Panc1 (cell line): ENCODE results near the gene PRLR. TPM values are rescaled to one million over a fixed set of nuclear protein-coding genes. Genes with fewer than 3 reads are reported as not detected.

Source experiments
- ATAC-seq: fragments of 200-7000 bp; cut with Tn5 transposase; 2 replicates; pipeline ENCODE4 v1.9.1; 2020; ENCODE audit warnings: mild to moderate bottlenecking, moderate library complexity
- BruUV-seq: library from RNA; stranded (reverse); fragments of 400-500 nt; replicated peaks from 2 replicates; lab custom pipeline; 2021; lab: Mats Ljungman, UMichigan
- CTCF ChIA-PET: fragments of 300-600 bp; sonication (Branson Sonifier 250); formaldehyde crosslinking; loops from one replicate; lab custom pipeline; 2022; ENCODE audit warnings: antibody characterized with exemption; lab: Charles Lee
- POLR2A ChIA-PET: fragments of 300-600 bp; sonication (Branson Sonifier 250); formaldehyde crosslinking; loops from one replicate; lab custom pipeline; 2022; ENCODE audit warnings: antibody characterized with exemption; lab: Charles Lee
- DNase-seq: peaks from one replicate; pipeline ENCODE4 v3.0.0-alpha.2; 2010; ENCODE audit warnings: low read depth, low spot score
- H3K27ac ChIP-seq: 2 replicates; pipeline ENCODE4 v1.5.1; 2011; ENCODE audit warnings: mild to moderate bottlenecking, low read length, inconsistent platforms
- H3K27me3 ChIP-seq: fragments of 200-500 bp; sonication (Bioruptor generic); 2 replicates; pipeline ENCODE4 v1.6.0; 2014; ENCODE audit warnings: low read length, inconsistent platforms; ENCODE audit not compliant: control insufficient read depth, insufficient read depth
- H3K36me3 ChIP-seq: fragments of 200-500 bp; sonication (Bioruptor generic); 2 replicates; pipeline ENCODE4 v1.5.1; 2014; ENCODE audit warnings: inconsistent platforms, mild to moderate bottlenecking, low read length, moderate library complexity; ENCODE audit not compliant: control insufficient read depth, insufficient read depth
- H3K4me1 ChIP-seq: 2 replicates; pipeline ENCODE4 v1.5.1; 2011; ENCODE audit warnings: inconsistent platforms, mild to moderate bottlenecking, low read length, moderate library complexity; ENCODE audit not compliant: control insufficient read depth, insufficient read depth
- H3K4me3 ChIP-seq, 2 experiments: 2 replicates each; pipeline ENCODE4 v1.5.1; 2011 to 2012; ENCODE audit warnings: low read depth in 2 of 2, low read length in 2 of 2, mild to moderate bottlenecking in 2 of 2, inconsistent platforms in 1 of 2, moderate library complexity in 1 of 2
- H3K9me3 ChIP-seq: fragments of 200-500 bp; sonication (Bioruptor generic); 2 replicates; pipeline ENCODE4 v1.5.1; 2014; ENCODE audit warnings: low read depth, mild to moderate bottlenecking, inconsistent platforms, low read length, moderate library complexity; ENCODE audit not compliant: control insufficient read depth, insufficient read depth
- POLR2AphosphoS5 ChIP-seq: IDR thresholded peaks from 2 replicates; pipeline ENCODE4 v1.6.1; 2012; ENCODE audit warnings: mild to moderate bottlenecking, low read depth, low read length, moderate library complexity
- SIN3A ChIP-seq: IDR thresholded peaks from 2 replicates; pipeline ENCODE4 v1.6.1; 2012; ENCODE audit warnings: low read depth, mild to moderate bottlenecking, low read length, moderate library complexity, borderline replicate concordance; ENCODE audit not compliant: insufficient read depth
- TCF7L2 ChIP-seq: IDR thresholded peaks from 2 replicates; pipeline ENCODE4 v1.6.1; 2011; ENCODE audit warnings: mild to moderate bottlenecking, low read depth, low read length, inconsistent platforms
- in situ Hi-C: cut with HindIII; loops from 2 replicates; pipeline ENCODE4 v1.10.0; 2016; ENCODE audit warnings: low sequenced_read_pairs, low pct_unique_long_range_greater_than_20kb
- intact Hi-C: fragments of 100-400 bp; cut with micrococcal nuclease; formaldehyde crosslinking; loops from one replicate; pipeline ENCODE4 v1.10.0; 2022; ENCODE audit not compliant: unreplicated experiment
- total RNA-seq: library from RNA; stranded (reverse); gene quantifications from one replicate; pipeline ENCODE4 v1.2.1, GENCODE V29; 2021; ENCODE audit not compliant: unreplicated experiment
- TF ChIP-seq, protein P1 (sequence below), 2 experiments: IDR thresholded peaks; 2 replicates each; pipeline ENCODE4 v1.6.1; 2011 to 2012; ENCODE audit warnings: low read depth in 2 of 2, control low read depth in 1 of 2, low read length in 1 of 2, mild to moderate bottlenecking in 1 of 2, moderate library complexity in 1 of 2; ENCODE audit not compliant: insufficient read depth in 1 of 2
- TF ChIP-seq, protein P2 (sequence below): fragments of 450-650 bp; IDR thresholded peaks from 2 replicates; pipeline ENCODE4 v1.5.1; 2017; ENCODE audit warnings: mild to moderate bottlenecking

Gene PRLR
- total RNA-seq, 1 experiment from 2014 or later = 0.46 TPM

DNA sequence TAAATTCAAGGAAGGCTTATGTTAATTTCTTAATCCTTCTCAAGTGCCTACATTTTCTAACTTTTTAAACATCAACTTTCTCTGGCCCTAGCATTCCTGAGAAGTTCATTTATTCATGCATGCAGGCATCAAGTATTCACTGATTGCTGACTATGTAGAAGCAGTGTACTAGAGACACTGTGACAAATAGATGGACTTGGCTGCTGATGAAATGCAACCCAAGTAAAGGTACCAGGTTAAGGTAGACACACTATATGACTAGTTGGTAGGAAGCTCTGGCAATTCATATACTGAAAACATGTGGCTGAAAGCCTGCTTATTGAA, 66.6 kb downstream of the PRLR start:
- ChIA-PET POLR2A (no interaction called here), CTCF (no interaction called here)
- H3K27me3 ChIP-seq = no peaks in the 10 kb centered on the region
- H3K4me3 ChIP-seq = no peak overlapping the region
- intact Hi-C loops = no loop called here
- ATAC-seq (no peak), DNase-seq (no peak)
- no TSS peak for BruUV-seq
- H3K36me3 ChIP-seq = no peaks in the 10 kb centered on the region
- no peaks in the 10 kb centered on the region for H3K4me1 ChIP-seq
- H3K9me3 ChIP-seq = peaks cover 11% of the 10 kb centered on the region
- in situ Hi-C loops = no loop called here
- no peak for TF ChIP-seq POLR2AphosphoS5
- no peak for TF ChIP-seq TCF7L2
- TF ChIP-seq, protein P1, sequence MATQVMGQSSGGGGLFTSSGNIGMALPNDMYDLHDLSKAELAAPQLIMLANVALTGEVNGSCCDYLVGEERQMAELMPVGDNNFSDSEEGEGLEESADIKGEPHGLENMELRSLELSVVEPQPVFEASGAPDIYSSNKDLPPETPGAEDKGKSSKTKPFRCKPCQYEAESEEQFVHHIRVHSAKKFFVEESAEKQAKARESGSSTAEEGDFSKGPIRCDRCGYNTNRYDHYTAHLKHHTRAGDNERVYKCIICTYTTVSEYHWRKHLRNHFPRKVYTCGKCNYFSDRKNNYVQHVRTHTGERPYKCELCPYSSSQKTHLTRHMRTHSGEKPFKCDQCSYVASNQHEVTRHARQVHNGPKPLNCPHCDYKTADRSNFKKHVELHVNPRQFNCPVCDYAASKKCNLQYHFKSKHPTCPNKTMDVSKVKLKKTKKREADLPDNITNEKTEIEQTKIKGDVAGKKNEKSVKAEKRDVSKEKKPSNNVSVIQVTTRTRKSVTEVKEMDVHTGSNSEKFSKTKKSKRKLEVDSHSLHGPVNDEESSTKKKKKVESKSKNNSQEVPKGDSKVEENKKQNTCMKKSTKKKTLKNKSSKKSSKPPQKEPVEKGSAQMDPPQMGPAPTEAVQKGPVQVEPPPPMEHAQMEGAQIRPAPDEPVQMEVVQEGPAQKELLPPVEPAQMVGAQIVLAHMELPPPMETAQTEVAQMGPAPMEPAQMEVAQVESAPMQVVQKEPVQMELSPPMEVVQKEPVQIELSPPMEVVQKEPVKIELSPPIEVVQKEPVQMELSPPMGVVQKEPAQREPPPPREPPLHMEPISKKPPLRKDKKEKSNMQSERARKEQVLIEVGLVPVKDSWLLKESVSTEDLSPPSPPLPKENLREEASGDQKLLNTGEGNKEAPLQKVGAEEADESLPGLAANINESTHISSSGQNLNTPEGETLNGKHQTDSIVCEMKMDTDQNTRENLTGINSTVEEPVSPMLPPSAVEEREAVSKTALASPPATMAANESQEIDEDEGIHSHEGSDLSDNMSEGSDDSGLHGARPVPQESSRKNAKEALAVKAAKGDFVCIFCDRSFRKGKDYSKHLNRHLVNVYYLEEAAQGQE (IDR thresholded peaks at IDR 0.05; ENCODE audit: insufficient read depth in 1 of 2, low read depth in 2 of 2, low read length in 1 of 2) = no peak
- TF ChIP-seq, protein P2, sequence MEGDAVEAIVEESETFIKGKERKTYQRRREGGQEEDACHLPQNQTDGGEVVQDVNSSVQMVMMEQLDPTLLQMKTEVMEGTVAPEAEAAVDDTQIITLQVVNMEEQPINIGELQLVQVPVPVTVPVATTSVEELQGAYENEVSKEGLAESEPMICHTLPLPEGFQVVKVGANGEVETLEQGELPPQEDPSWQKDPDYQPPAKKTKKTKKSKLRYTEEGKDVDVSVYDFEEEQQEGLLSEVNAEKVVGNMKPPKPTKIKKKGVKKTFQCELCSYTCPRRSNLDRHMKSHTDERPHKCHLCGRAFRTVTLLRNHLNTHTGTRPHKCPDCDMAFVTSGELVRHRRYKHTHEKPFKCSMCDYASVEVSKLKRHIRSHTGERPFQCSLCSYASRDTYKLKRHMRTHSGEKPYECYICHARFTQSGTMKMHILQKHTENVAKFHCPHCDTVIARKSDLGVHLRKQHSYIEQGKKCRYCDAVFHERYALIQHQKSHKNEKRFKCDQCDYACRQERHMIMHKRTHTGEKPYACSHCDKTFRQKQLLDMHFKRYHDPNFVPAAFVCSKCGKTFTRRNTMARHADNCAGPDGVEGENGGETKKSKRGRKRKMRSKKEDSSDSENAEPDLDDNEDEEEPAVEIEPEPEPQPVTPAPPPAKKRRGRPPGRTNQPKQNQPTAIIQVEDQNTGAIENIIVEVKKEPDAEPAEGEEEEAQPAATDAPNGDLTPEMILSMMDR = no peak
- TF ChIP-seq SIN3A = no peak
- no peak overlapping the region for H3K27ac ChIP-seq

DNA sequence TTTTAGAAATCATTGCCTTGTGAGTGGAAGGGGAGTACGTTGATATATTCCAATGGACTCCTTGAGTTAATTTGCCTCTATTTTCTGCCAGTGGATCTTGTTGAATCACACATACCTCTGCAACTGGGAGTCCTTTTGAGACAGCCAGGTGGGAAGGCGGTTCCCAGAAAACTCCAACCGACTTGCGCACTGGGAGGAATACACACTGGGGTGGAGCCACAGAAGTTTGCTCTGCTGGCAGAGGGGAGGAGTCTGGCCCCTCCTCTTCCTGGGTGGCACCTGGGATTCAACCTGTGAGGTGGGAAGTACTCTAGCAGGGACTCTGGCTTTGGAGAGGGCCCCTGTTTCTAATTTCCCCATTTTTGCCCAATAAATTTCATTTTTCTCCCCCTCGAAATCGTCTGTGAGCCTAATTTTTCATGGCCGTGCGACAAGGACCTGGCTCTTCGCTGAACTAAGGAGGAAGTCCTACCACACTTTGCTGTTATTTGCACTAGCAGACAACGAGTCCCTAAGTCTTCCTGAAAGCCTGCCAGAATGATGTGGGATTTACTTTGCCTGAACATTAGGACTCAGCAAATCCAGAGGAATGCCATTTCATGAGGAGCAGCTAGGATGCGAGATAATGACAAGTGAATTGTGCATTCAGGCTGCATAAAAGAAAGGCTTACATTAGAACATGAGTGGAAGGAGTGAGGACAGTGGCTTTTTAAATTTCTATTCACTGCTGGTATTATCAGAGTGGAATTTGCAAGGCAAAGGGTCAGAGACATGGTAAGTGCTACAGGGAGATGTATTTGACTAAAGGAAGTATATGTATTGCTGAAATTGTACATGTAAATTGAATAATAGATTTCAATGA, 67.2 kb downstream of the PRLR start:
- POLR2A ChIA-PET = no interaction called here
- Histone ChIP-seq H3K4me1 (no peaks in the 10 kb centered on the region), H3K4me3 (no peak overlapping the region), H3K27ac (no peak overlapping the region), H3K9me3 (peaks cover 7% of the 10 kb centered on the region), H3K36me3 (no peaks in the 10 kb centered on the region), H3K27me3 (no peaks in the 10 kb centered on the region)
- CTCF ChIA-PET = no interaction called here
- ATAC-seq (no peak), DNase-seq (no peak)
- intact Hi-C loops (no loop called here), in situ Hi-C loops (no loop called here)
- TF ChIP-seq, protein P2 = no peak
- TF ChIP-seq SIN3A = no peak
- TF ChIP-seq, protein P1 (IDR thresholded peaks at IDR 0.05; ENCODE audit: insufficient read depth in 1 of 2, low read depth in 2 of 2, low read length in 1 of 2) = no peak
- BruUV-seq = no TSS peak
